ENCODE measurements around the gene CXXC5.

CXXC5 gene

GRCh38 chr5:139688088-139688702 lies 40.0 kb downstream of the CXXC5 start:
- Mint-ChIP-seq H3K36me3 (ENCODE audit: low read depth) (peaks cover 23% of the 10 kb centered on the region), H3K4me3 (no peak overlapping the region), H3K27ac (peak overlapping the region in 1 of 3 experiments; percentile 68), H3K4me1 (peaks cover 70% of the 10 kb centered on the region), H3K27me3 (ENCODE audit: low read depth) (peaks cover 6% of the 10 kb centered on the region), H3K9me3 (no peaks in the 10 kb centered on the region)
- no peak for TF ChIP-seq CTCF (IDR thresholded peaks at IDR 0.05; ENCODE audit: unreplicated experiment in 3 of 3)

GRCh38 chr5:139688751-139689372 lies 40.7 kb downstream of the CXXC5 start:
- Mint-ChIP-seq H3K4me1 (peaks cover 69% of the 10 kb centered on the region), H3K27me3 (ENCODE audit: low read depth) (peaks cover 6% of the 10 kb centered on the region), H3K4me3 (no peak overlapping the region), H3K36me3 (ENCODE audit: low read depth) (peaks cover 18% of the 10 kb centered on the region), H3K9me3 (no peaks in the 10 kb centered on the region), H3K27ac (peak overlapping the region; percentile 68 to 87 (median 86))
- no peak for TF ChIP-seq CTCF (IDR thresholded peaks at IDR 0.05; ENCODE audit: unreplicated experiment in 3 of 3)

- Mint-ChIP-seq H3K27ac (peak overlapping the region; percentile 64 to 94 (median 91)), H3K27me3 (ENCODE audit: low read depth) (peaks cover 6% of the 10 kb centered on the region), H3K9me3 (no peaks in the 10 kb centered on the region), H3K4me1 (peaks cover 69% of the 10 kb centered on the region), H3K4me3 (no peak overlapping the region), H3K36me3 (ENCODE audit: low read depth) (peaks cover 13% of the 10 kb centered on the region)
- TF ChIP-seq CTCF (IDR thresholded peaks at IDR 0.05; ENCODE audit: unreplicated experiment in 3 of 3) = no peak
Observed at GRCh38 chr5:139689631-139690063, 41.5 kb downstream of the CXXC5 start.

- TF ChIP-seq CTCF (IDR thresholded peaks at IDR 0.05; ENCODE audit: unreplicated experiment in 3 of 3) = peak; percentile 33 to 58 (median 37)
- H3K4me1 Mint-ChIP-seq = peaks cover 72% of the 10 kb centered on the region
- peak overlapping the region; percentile 64 to 94 (median 91) for H3K27ac Mint-ChIP-seq
- H3K36me3 Mint-ChIP-seq (ENCODE audit: low read depth) = peaks cover 13% of the 10 kb centered on the region
- H3K4me3 Mint-ChIP-seq = peak overlapping the region; percentile 19 to 62 (median 26)
- peaks cover 6% of the 10 kb centered on the region for H3K27me3 Mint-ChIP-seq (ENCODE audit: low read depth)
- no peaks in the 10 kb centered on the region for H3K9me3 Mint-ChIP-seq
Observed at GRCh38 chr5:139690064-139690802, 42.1 kb downstream of the CXXC5 start.

GRCh38 chr5:139690803-139691629 lies 42.9 kb downstream of the CXXC5 start:
- no peaks in the 10 kb centered on the region for H3K9me3 Mint-ChIP-seq
- TF ChIP-seq CTCF (IDR thresholded peaks at IDR 0.05; ENCODE audit: unreplicated experiment in 3 of 3) = no peak
- H3K4me1 Mint-ChIP-seq = peaks cover 70% of the 10 kb centered on the region
- peak overlapping the region; percentile 64 to 94 (median 90) for H3K27ac Mint-ChIP-seq
- H3K27me3 Mint-ChIP-seq (ENCODE audit: low read depth) = peaks cover 6% of the 10 kb centered on the region
- H3K4me3 Mint-ChIP-seq = peak overlapping the region in 2 of 3 experiments; percentile 25 to 62
- peaks cover 7% of the 10 kb centered on the region for H3K36me3 Mint-ChIP-seq (ENCODE audit: low read depth)
